HCT116 (cell line): ENCODE results near the gene AP4M1.

ENCODE experiments used
- EZH2 ChIP-seq: fragments of 200-600 bp; sonication (generic); IDR thresholded peaks from 2 replicates; pipeline ENCODE4 v1.6.1; 2017; ENCODE audit warnings: antibody characterized with exemption, mixed run types
- POLR2AphosphoS5 ChIP-seq: IDR thresholded peaks from 2 replicates; pipeline ENCODE4 v1.6.1; 2011; ENCODE audit warnings: mild to moderate bottlenecking, low read depth, low read length, moderate library complexity
- RAD21 ChIP-seq: IDR thresholded peaks from 2 replicates; pipeline ENCODE4 v1.6.1; 2012; ENCODE audit warnings: low read depth, mild to moderate bottlenecking
- REST ChIP-seq: IDR thresholded peaks from 2 replicates; pipeline ENCODE4 v1.6.1; 2012; ENCODE audit warnings: low read depth

GRCh38 chr7:100071018-100071723, 30.3 kb upstream of the AP4M1 start:
- TF ChIP-seq EZH2 (no peak), POLR2AphosphoS5 (no peak), REST (no peak), RAD21 (no peak)
